DOHH2 (cell line): Measurements from ENCODE around the gene ARID4B.

Experiments used
- EZH2phosphoT487 ChIP-seq: fragments of 200-600 bp; sonication (generic); IDR thresholded peaks from 2 replicates; pipeline ENCODE4 v1.6.1; 2017; ENCODE audit warnings: borderline replicate concordance, mild to moderate bottlenecking, antibody characterized with exemption, low read length, moderate library complexity, mixed read lengths
- TF ChIP-seq, protein P1 (sequence below): fragments of 200-600 bp; sonication (generic); IDR thresholded peaks from one replicate; pipeline ENCODE4 v1.5.1; 2014; ENCODE audit warnings: antibody characterized with exemption, mild to moderate bottlenecking, low read depth, low read length; ENCODE audit not compliant: poor library complexity, severe bottlenecking

DNA sequence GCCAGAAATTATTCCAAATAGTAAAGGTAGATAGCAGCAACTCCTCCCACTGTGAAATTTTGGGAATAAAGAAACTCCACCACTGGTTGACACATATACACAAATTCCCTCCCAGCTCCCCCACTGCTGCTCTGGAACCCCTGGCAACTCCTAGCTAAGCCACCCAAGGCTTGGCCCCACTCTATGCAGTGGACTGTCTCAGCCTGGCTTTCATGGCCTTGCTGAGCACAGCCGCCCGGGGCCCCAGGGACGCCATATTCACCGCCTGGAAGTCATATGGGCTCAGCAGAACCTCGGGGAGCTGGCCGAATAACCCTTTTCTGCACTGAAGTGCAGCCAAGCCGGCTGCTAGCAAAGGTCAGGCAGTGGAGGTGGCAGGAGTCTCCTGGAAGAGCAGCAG lies 151.5 kb downstream of the ARID4B start:
- TF ChIP-seq, protein P1, sequence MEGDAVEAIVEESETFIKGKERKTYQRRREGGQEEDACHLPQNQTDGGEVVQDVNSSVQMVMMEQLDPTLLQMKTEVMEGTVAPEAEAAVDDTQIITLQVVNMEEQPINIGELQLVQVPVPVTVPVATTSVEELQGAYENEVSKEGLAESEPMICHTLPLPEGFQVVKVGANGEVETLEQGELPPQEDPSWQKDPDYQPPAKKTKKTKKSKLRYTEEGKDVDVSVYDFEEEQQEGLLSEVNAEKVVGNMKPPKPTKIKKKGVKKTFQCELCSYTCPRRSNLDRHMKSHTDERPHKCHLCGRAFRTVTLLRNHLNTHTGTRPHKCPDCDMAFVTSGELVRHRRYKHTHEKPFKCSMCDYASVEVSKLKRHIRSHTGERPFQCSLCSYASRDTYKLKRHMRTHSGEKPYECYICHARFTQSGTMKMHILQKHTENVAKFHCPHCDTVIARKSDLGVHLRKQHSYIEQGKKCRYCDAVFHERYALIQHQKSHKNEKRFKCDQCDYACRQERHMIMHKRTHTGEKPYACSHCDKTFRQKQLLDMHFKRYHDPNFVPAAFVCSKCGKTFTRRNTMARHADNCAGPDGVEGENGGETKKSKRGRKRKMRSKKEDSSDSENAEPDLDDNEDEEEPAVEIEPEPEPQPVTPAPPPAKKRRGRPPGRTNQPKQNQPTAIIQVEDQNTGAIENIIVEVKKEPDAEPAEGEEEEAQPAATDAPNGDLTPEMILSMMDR: no peak
- no peak for TF ChIP-seq EZH2phosphoT487
